ENCODE results near the gene ACP5. TPM values are rescaled to one million over a fixed set of nuclear protein-coding genes. Genes with fewer than 3 reads are reported as not detected.

ACP5 gene
- total and polyA plus RNA-seq, 10 of the 15 experiments (the other 5 are each of a cell fraction or from before 2014, with no cell fraction given): 1.0 to 73.4 (median 36.8) TPM

GRCh38 chr19:11554160-11554559 is 23.3 kb downstream of the ACP5 start (continued):
- TF ChIP-seq MTA2 (IDR thresholded peaks at IDR 0.05; ENCODE audit: low read depth) (peak; percentile 49; the same call in 1 of the 2 replicates), RUNX3 (IDR thresholded peaks at IDR 0.05; ENCODE audit: low read length) (peak; percentile 92), EED (IDR thresholded peaks at IDR 0.05; ENCODE audit: low read depth) (peak; percentile 93), PAX5 (IDR thresholded peaks at IDR 0.05; ENCODE audit: borderline replicate concordance, low read depth, low read length) (peak; percentile 31; the same call in 1 of the 2 replicates), CBFB (IDR thresholded peaks at IDR 0.05; ENCODE audit: low read depth) (peak; percentile 69; the same call in 1 of the 2 replicates), TCF3 (IDR thresholded peaks at IDR 0.05; ENCODE audit: borderline replicate concordance, insufficient read depth, low read depth, low read length) (peak; percentile 94), ETV6 (conservative IDR thresholded peaks at IDR 0.05 in 1 of 2, IDR thresholded peaks at IDR 0.05 in 1 of 2; ENCODE audit: borderline replicate concordance in 1 of 2, low read depth in 1 of 2) (peak in 1 of 2 experiments; percentile 57; a peak in 1 of 4 replicates), BHLHE40 (IDR thresholded peaks at IDR 0.05; ENCODE audit: borderline replicate concordance in 1 of 2, low read depth in 2 of 2, low read length in 1 of 2) (peak in 1 of 2 experiments; percentile 51; a peak in 1 of 4 replicates), ZNF687 (IDR thresholded peaks at IDR 0.05) (0 out of 2 replicates have a peak, but pooled peaks have one; percentile 33), PBX3 (IDR thresholded peaks at IDR 0.05; ENCODE audit: insufficient replicate concordance, low read depth, low read length) (peak; percentile 51), CTCF (IDR thresholded peaks at IDR 0.05 in 2 of 3, conservative IDR thresholded peaks at IDR 0.05 in 1 of 3; ENCODE audit: control insufficient read depth in 2 of 3, extremely low read depth in 1 of 3, insufficient read depth in 1 of 3, low read depth in 3 of 3, low read length in 3 of 3) (no peak), MEF2B (IDR thresholded peaks at IDR 0.05; ENCODE audit: partially characterized antibody, poor library complexity, severe bottlenecking) (no peak), FOXM1 (IDR thresholded peaks at IDR 0.05; ENCODE audit: low read depth, low read length) (peak; percentile 51; the same call in 1 of the 2 replicates), IKZF2 (IDR thresholded peaks at IDR 0.05) (peak; percentile 74 to 78; a peak in 3 of 4 replicates), TCF12 (IDR thresholded peaks at IDR 0.05; ENCODE audit: low read depth, low read length) (peak; percentile 96), NBN (IDR thresholded peaks at IDR 0.05) (peak; percentile 65), PAX8 (IDR thresholded peaks at IDR 0.05) (no peak), HCFC1 (IDR thresholded peaks at IDR 0.05; ENCODE audit: low read length) (no peak)
- TF ChIP-seq, protein P1, sequence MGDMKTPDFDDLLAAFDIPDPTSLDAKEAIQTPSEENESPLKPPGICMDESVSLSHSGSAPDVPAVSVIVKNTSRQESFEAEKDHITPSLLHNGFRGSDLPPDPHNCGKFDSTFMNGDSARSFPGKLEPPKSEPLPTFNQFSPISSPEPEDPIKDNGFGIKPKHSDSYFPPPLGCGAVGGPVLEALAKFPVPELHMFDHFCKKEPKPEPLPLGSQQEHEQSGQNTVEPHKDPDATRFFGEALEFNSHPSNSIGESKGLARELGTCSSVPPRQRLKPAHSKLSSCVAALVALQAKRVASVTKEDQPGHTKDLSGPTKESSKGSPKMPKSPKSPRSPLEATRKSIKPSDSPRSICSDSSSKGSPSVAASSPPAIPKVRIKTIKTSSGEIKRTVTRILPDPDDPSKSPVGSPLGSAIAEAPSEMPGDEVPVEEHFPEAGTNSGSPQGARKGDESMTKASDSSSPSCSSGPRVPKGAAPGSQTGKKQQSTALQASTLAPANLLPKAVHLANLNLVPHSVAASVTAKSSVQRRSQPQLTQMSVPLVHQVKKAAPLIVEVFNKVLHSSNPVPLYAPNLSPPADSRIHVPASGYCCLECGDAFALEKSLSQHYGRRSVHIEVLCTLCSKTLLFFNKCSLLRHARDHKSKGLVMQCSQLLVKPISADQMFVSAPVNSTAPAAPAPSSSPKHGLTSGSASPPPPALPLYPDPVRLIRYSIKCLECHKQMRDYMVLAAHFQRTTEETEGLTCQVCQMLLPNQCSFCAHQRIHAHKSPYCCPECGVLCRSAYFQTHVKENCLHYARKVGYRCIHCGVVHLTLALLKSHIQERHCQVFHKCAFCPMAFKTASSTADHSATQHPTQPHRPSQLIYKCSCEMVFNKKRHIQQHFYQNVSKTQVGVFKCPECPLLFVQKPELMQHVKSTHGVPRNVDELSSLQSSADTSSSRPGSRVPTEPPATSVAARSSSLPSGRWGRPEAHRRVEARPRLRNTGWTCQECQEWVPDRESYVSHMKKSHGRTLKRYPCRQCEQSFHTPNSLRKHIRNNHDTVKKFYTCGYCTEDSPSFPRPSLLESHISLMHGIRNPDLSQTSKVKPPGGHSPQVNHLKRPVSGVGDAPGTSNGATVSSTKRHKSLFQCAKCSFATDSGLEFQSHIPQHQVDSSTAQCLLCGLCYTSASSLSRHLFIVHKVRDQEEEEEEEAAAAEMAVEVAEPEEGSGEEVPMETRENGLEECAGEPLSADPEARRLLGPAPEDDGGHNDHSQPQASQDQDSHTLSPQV (IDR thresholded peaks at IDR 0.05): no peak
